Endodermal cell (in vitro differentiated cells): ENCODE results near the gene CHMP4A. TPM values are rescaled to one million over a fixed set of nuclear protein-coding genes. Genes with fewer than 3 reads are reported as not detected.
A peak's percentile ranks its signal among the peaks of the same experiment; 100 is the strongest.

Source experiments
- DNase-seq: peaks from one replicate; pipeline ENCODE4 v3.0.0-alpha.2; 2017
- H3K27ac ChIP-seq: 2 replicates; pipeline ENCODE4 v1.5.1; 2013; ENCODE audit warnings: mild to moderate bottlenecking, low read depth, low read length, moderate library complexity
- H3K27me3 ChIP-seq: 2 replicates; pipeline ENCODE4 v1.6.1; 2013; ENCODE audit warnings: mild to moderate bottlenecking, low read length, moderate library complexity; ENCODE audit not compliant: insufficient read depth, control insufficient read depth, poor library complexity, severe bottlenecking
- H3K36me3 ChIP-seq: 2 replicates; pipeline ENCODE4 v1.7.0; 2013; ENCODE audit warnings: mild to moderate bottlenecking, low read length, moderate library complexity; ENCODE audit not compliant: control insufficient read depth, insufficient read depth
- H3K4me1 ChIP-seq: one replicate; pipeline ENCODE4 v1.7.0; 2013; ENCODE audit warnings: low read length; ENCODE audit not compliant: control insufficient read depth, insufficient read depth
- H3K4me3 ChIP-seq: 2 replicates; pipeline ENCODE4 v1.5.1; 2013; ENCODE audit warnings: mild to moderate bottlenecking, low read length, moderate library complexity
- H3K9ac ChIP-seq: 2 replicates; pipeline ENCODE4 v1.6.1; 2013; ENCODE audit warnings: mild to moderate bottlenecking, low read length, moderate library complexity; ENCODE audit not compliant: poor library complexity, severe bottlenecking; ENCODE audit errors: extremely low read depth
- H3K9me3 ChIP-seq: 2 replicates; pipeline ENCODE4 v1.6.1; 2013; ENCODE audit warnings: mild to moderate bottlenecking, low read length, moderate library complexity; ENCODE audit not compliant: control insufficient read depth
- H3K27ac Mint-ChIP-seq: 2 replicates; pipeline ENCODE4 v1.8.0; 2020; ENCODE audit warnings: mixed read lengths
- H3K27me3 Mint-ChIP-seq: 2 replicates; pipeline ENCODE4 v1.8.0; 2021; ENCODE audit warnings: mild to moderate bottlenecking, mixed read lengths; ENCODE audit not compliant: insufficient read depth
- H3K36me3 Mint-ChIP-seq: 2 replicates; pipeline ENCODE4 v1.8.0; 2020; ENCODE audit warnings: low read depth, mixed read lengths
- H3K4me1 Mint-ChIP-seq: 2 replicates; pipeline ENCODE4 v1.8.0; 2020; ENCODE audit warnings: mixed read lengths
- H3K4me3 Mint-ChIP-seq: 2 replicates; pipeline ENCODE4 v1.8.0; 2020; ENCODE audit warnings: mild to moderate bottlenecking, moderate library complexity, mixed read lengths
- H3K9me3 Mint-ChIP-seq: 2 replicates; pipeline ENCODE4 v1.8.0; 2020; ENCODE audit warnings: mild to moderate bottlenecking, mixed read lengths
- WGBS, 2 experiments: methylation state at CpG; one replicate each; pipeline versions ENCODE4 v1.1.5 to v1.1.7; 2013; ENCODE audit warnings: missing lambda C conversion rate in 2 of 2, mixed read lengths in 1 of 2; ENCODE audit not compliant: insufficient coverage in 1 of 2, insufficient read length in 1 of 2; 5-methylcytosine and 5-hydroxymethylcytosine counted together
- long read RNA-seq, 4 experiments: library from polyadenylated mRNA in 2 of 4; library from RNA in 1 of 4; library from capped mRNA in 1 of 4; stranded (forward) in 3 of 4; unstranded in 1 of 4; transcript quantifications; one replicate each; pipeline ENCODE4 v2.0.0, GENCODE V29; 2020 to 2021; ENCODE audit warnings: inconsistent platforms in 1 of 4
- polyA plus RNA-seq, 2 experiments: library from polyadenylated mRNA; stranded (reverse); fragments of 50-300 nt; gene quantifications; one replicate each; pipeline ENCODE4 v1.2.3, GENCODE V29; 2013
- total RNA-seq, 2 donors: library from RNA; stranded (reverse); fragmentation: NEBNext Ultra II Directional in 1 of 2; extraction: Animal tissue kit (Norgen Biotek cat#: 25700) in 1 of 2; gene quantifications; 2 replicates in 1 of 2; 3 replicates in 1 of 2; pipeline ENCODE4 v1.2.1, GENCODE V29; 2021
- TF ChIP-seq, protein P1 (sequence below): fragments of 200-600 bp; sonication (generic); conservative IDR thresholded peaks from 2 replicates; pipeline ENCODE4 v1.5.0; 2021; ENCODE audit warnings: antibody characterized with exemption, mild to moderate bottlenecking

Gene CHMP4A, protein sequence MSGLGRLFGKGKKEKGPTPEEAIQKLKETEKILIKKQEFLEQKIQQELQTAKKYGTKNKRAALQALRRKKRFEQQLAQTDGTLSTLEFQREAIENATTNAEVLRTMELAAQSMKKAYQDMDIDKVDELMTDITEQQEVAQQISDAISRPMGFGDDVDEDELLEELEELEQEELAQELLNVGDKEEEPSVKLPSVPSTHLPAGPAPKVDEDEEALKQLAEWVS
- 10 to 100 TPM; 38.8 to 44.3 TPM for total RNA-seq
- 43.0 TPM for polyA plus RNA-seq (2013, experiment 1 of 2)
- 44.3 TPM for polyA plus RNA-seq (2013, experiment 2 of 2)
- long read RNA-seq, experiment 1, transcript CHMP4A-201 (6 exons, 1,393 nt), result major isoform, 13 of 16 reads
- long read RNA-seq, experiment 1, partial matches to known transcripts, result 0 of 16 reads
- long read RNA-seq, experiment 1, other reads (novel, unspliced or antisense), result 2 of 16 reads
- long read RNA-seq, experiment 2, transcript CHMP4A-201 (6 exons, 1,393 nt), result major isoform, 60 of 69 reads
- long read RNA-seq, experiment 2, partial matches to known transcripts, result 3 of 69 reads
- long read RNA-seq, experiment 2, other reads (novel, unspliced or antisense), result 5 of 69 reads
- long read RNA-seq, experiment 3, transcript CHMP4A-201 (6 exons, 1,393 nt), result major isoform, 64 of 71 reads
- long read RNA-seq, experiment 3, partial matches to known transcripts, result 1 of 71 reads
- long read RNA-seq, experiment 3, other reads (novel, unspliced or antisense), result 6 of 71 reads
- long read RNA-seq, experiment 4, transcript CHMP4A-201 (6 exons, 1,393 nt), result major isoform, 161 of 174 reads
- long read RNA-seq, experiment 4, partial matches to known transcripts, result 0 of 174 reads
- long read RNA-seq, experiment 4, other reads (novel, unspliced or antisense), result 11 of 174 reads

GRCh38 chr14:24212924-24213865 lies at the start of gene CHMP4A:
Gene CHMP4A (minus strand): TSS chr14:24213488. CDS start chr14:24213439, 49 bp downstream.
- WGBS, 2 experiments, result 0% methylated on average over 26 to 53 of the region's 53 CpGs
- TF ChIP-seq, protein P1, sequence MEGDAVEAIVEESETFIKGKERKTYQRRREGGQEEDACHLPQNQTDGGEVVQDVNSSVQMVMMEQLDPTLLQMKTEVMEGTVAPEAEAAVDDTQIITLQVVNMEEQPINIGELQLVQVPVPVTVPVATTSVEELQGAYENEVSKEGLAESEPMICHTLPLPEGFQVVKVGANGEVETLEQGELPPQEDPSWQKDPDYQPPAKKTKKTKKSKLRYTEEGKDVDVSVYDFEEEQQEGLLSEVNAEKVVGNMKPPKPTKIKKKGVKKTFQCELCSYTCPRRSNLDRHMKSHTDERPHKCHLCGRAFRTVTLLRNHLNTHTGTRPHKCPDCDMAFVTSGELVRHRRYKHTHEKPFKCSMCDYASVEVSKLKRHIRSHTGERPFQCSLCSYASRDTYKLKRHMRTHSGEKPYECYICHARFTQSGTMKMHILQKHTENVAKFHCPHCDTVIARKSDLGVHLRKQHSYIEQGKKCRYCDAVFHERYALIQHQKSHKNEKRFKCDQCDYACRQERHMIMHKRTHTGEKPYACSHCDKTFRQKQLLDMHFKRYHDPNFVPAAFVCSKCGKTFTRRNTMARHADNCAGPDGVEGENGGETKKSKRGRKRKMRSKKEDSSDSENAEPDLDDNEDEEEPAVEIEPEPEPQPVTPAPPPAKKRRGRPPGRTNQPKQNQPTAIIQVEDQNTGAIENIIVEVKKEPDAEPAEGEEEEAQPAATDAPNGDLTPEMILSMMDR, result peak; percentile 49
- Mint-ChIP-seq H3K27ac (peak within 1 kb of the TSS; percentile 99), H3K9me3 (no peaks in the 10 kb centered on the region), H3K4me1 (peaks cover 16% of the 10 kb centered on the region), H3K36me3 (peaks cover 37% of the 10 kb centered on the region), H3K27me3 (no peaks in the 10 kb centered on the region), H3K4me3 (peak within 1 kb of the TSS; percentile 92)
- Histone ChIP-seq H3K36me3 (peaks cover 38% of the 10 kb centered on the region), H3K9ac (peak within 1 kb of the TSS; percentile 79), H3K4me3 (peak within 1 kb of the TSS; percentile 85), H3K27ac (peak within 1 kb of the TSS; percentile 92), H3K9me3 (no peaks in the 10 kb centered on the region), H3K4me1 (peaks cover 3% of the 10 kb centered on the region), H3K27me3 (no peaks in the 10 kb centered on the region)
- DNase-seq, result peak; percentile 99

DNA sequence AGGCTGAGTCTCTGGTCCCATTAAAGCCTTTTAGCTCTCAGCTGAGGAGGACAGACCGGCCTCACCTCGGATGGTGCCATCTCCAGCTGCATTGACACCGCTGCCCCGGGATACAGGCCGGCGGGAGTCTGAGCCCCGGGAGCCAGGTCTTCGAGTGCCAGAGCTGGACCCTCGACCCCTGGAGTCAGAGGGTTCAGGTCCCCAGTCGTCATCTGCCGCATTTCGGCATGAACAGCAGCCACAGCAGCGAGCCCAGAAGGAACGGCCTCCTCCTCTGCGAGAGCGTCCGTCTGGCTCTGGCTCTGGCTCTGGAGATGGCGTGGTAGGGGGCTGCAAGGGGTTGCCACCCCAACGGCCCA lies 48.7 kb upstream of the CHMP4A start:
- WGBS, 2 experiments, result 93 to 97% methylated on average over 9 to 19 of the region's 19 CpGs
- Mint-ChIP-seq H3K9me3 (no peaks in the 10 kb centered on the region), H3K4me1 (no peaks in the 10 kb centered on the region), H3K4me3 (no peak overlapping the region), H3K36me3 (peaks cover under 1% of the 10 kb centered on the region), H3K27ac (no peak overlapping the region), H3K27me3 (no peaks in the 10 kb centered on the region)
- H3K27ac ChIP-seq, result no peak overlapping the region
- no peak overlapping the region for H3K9ac ChIP-seq
- H3K9me3 ChIP-seq, result no peaks in the 10 kb centered on the region
- no peaks in the 10 kb centered on the region for H3K36me3 ChIP-seq
- TF ChIP-seq, protein P1, result no peak
- no peak for DNase-seq
- H3K27me3 ChIP-seq, result no peaks in the 10 kb centered on the region
- H3K4me1 ChIP-seq, result no peaks in the 10 kb centered on the region
- H3K4me3 ChIP-seq, result no peak overlapping the region
